ENCODE measurements around the gene ANKRD6. TPM values are rescaled to one million over a fixed set of nuclear protein-coding genes. Genes with fewer than 3 reads are reported as not detected.

ANKRD6 gene
- total and polyA plus RNA-seq, 8 donors = 14.1 to 50.7 (median 37.2) TPM

GRCh38 chr6:89675949-89676748, 243.2 kb downstream of the ANKRD6 start:
- Histone ChIP-seq H3K4me1 (no peaks in the 10 kb centered on the region), H3K9me3 (no peaks in the 10 kb centered on the region), H3K27ac (no peak overlapping the region), H3K36me3 (peaks cover 0 to 100% of the 10 kb centered on the region in 2 donors), H3K27me3 (no peaks in the 10 kb centered on the region), H3K4me3 (no peak overlapping the region)
- peak in 1 of 4 donors; percentile 5 for DNase-seq
- no peak for TF ChIP-seq CTCF (IDR thresholded peaks at IDR 0.05)
- ATAC-seq = no peak
- intact Hi-C loops (cut with DNase I) = no loop called here

- intact Hi-C loops (cut with DNase I) = no loop called here
- Histone ChIP-seq H3K4me1 (no peaks in the 10 kb centered on the region), H3K27me3 (no peaks in the 10 kb centered on the region), H3K36me3 (peaks cover 0 to 97% of the 10 kb centered on the region in 2 donors), H3K27ac (no peak overlapping the region), H3K9me3 (no peaks in the 10 kb centered on the region), H3K4me3 (no peak overlapping the region)
- no peak for TF ChIP-seq CTCF (IDR thresholded peaks at IDR 0.05)
- ATAC-seq = no peak
- DNase-seq = no peak
These were observed 245.6 kb downstream of the ANKRD6 start for GRCh38 chr6:89678531-89678930.

- Histone ChIP-seq H3K27ac (no peak overlapping the region), H3K27me3 (no peaks in the 10 kb centered on the region), H3K4me1 (no peaks in the 10 kb centered on the region), H3K9me3 (no peaks in the 10 kb centered on the region), H3K36me3 (peaks cover 0 to 97% of the 10 kb centered on the region in 2 donors), H3K4me3 (no peak overlapping the region)
- intact Hi-C loops (cut with DNase I) = no loop called here
- no peak for DNase-seq
- no peak for ATAC-seq
- no peak for TF ChIP-seq CTCF (IDR thresholded peaks at IDR 0.05)
These were observed 246.5 kb downstream of the ANKRD6 start for GRCh38 chr6:89679215-89680120.

- DNase-seq (no peak), ATAC-seq (no peak)
- intact Hi-C loops (cut with DNase I) = no loop called here
- Histone ChIP-seq H3K4me1 (no peaks in the 10 kb centered on the region), H3K9me3 (no peaks in the 10 kb centered on the region), H3K27ac (no peak overlapping the region), H3K36me3 (peaks cover 0 to 97% of the 10 kb centered on the region in 2 donors), H3K27me3 (no peaks in the 10 kb centered on the region), H3K4me3 (no peak overlapping the region)
- TF ChIP-seq CTCF (IDR thresholded peaks at IDR 0.05) = no peak
These were observed 247.2 kb downstream of the ANKRD6 start for GRCh38 chr6:89680150-89680549.

- no peaks in the 10 kb centered on the region for H3K4me1 ChIP-seq
- H3K4me3 ChIP-seq = no peak overlapping the region
- peaks cover 0 to 97% of the 10 kb centered on the region in 2 donors for H3K36me3 ChIP-seq
- H3K27me3 ChIP-seq = no peaks in the 10 kb centered on the region
- TF ChIP-seq CTCF (IDR thresholded peaks at IDR 0.05) = no peak
- no peaks in the 10 kb centered on the region for H3K9me3 ChIP-seq
- DNase-seq = no peak
- no peak for ATAC-seq
- no peak overlapping the region for H3K27ac ChIP-seq
- intact Hi-C loops (cut with DNase I) = no loop called here
These were observed 247.6 kb downstream of the ANKRD6 start for GRCh38 chr6:89680551-89680950.
